GM12878 (cell line): ENCODE results near the gene DOK1. TPM values are rescaled to one million over a fixed set of nuclear protein-coding genes. Genes with fewer than 3 reads are reported as not detected.

ENCODE experiments used
- JUND ChIP-seq: IDR thresholded peaks from 2 replicates; pipeline ENCODE4 v1.6.1; 2012; ENCODE audit warnings: low read depth, mild to moderate bottlenecking, low read length, improper control_type of control experiment, moderate library complexity
- POLR2AphosphoS5 ChIP-seq: IDR thresholded peaks from 2 replicates; pipeline ENCODE4 v1.6.1; 2011; ENCODE audit warnings: mild to moderate bottlenecking, low read length, inconsistent platforms
- polyA plus RNA-seq, 11 experiments: library from polyadenylated mRNA; depleted of rRNA in 4 of 11; unstranded in 6 of 11; stranded (reverse) in 5 of 11; fragments of >200 nt; fragmentation: Nextera tagmentation in 4 of 11; fragmentation: Illumina TruSeq in 1 of 11; extraction: Ambion mirVana in 4 of 11; extraction: Trizol in 1 of 11; gene quantifications; 1 replicate in 1 of 11; 2 replicates in 10 of 11; pipeline versions ENCODE4 v1.2.1 to v1.2.3, GENCODE V29; 2011 to 2016; ENCODE audit warnings: inconsistent platforms in 2 of 11, missing spikeins in 2 of 11, low read depth in 1 of 11
- total RNA-seq, 4 experiments: library from RNA; depleted of rRNA in 3 of 4; stranded (reverse); fragments of >200 nt in 3 of 4; fragmentation: Illumina TruSeq in 1 of 4; extraction: Trizol in 1 of 4; gene quantifications; 2 replicates each; pipeline versions ENCODE4 v1.2.1 to v1.2.3, GENCODE V29; 2013 to 2021
- TF ChIP-seq, protein P1 (sequence below): fragments of 150-350 bp; IDR thresholded peaks from 2 replicates; pipeline ENCODE4 v1.6.1; 2016; ENCODE audit warnings: low read depth, low read length
- TF ChIP-seq, protein P2 (sequence below): fragments of 450-650 bp; conservative IDR thresholded peaks from 2 replicates; pipeline ENCODE4 v1.6.1; 2017; ENCODE audit warnings: mild to moderate bottlenecking, moderate library complexity
- TF ChIP-seq, protein P3 (sequence below), 3 experiments: IDR thresholded peaks in 2 of 3; conservative IDR thresholded peaks in 1 of 3; 2 replicates each; pipeline ENCODE4 v1.5.1; 2011; ENCODE audit warnings: low read depth in 3 of 3, low read length in 3 of 3, mild to moderate bottlenecking in 3 of 3, control low read depth in 2 of 3, moderate library complexity in 2 of 3, inconsistent platforms in 1 of 3, mixed read lengths in 1 of 3; ENCODE audit not compliant: control insufficient read depth in 2 of 3, insufficient read depth in 1 of 3; ENCODE audit errors: extremely low read depth in 1 of 3

Gene DOK1
- total and polyA plus RNA-seq, 10 of the 15 experiments (the other 5 are each of a cell fraction or from before 2014, with no cell fraction given), result 1.4 to 104 (median 59.7) TPM

DNA sequence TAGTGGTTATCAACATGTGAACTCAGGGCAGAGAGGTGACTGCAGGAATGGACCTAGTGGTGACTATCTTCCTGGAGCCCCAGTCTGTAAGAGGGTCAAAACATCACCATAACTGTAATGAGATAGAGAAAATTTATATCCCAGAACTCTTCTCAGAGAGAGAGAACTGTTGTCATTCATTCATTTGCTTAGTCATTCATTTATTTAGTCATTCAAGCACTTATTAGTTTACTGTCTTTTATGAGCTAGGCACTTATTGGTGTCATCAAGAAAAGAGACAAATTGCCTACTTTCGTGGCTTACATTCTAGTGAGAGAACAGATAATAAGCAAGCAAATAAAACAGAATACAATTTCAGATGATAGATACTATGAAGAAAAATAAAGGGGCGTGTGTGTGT, 34.1 kb downstream of the DOK1 start (continued):
- TF ChIP-seq, protein P1, sequence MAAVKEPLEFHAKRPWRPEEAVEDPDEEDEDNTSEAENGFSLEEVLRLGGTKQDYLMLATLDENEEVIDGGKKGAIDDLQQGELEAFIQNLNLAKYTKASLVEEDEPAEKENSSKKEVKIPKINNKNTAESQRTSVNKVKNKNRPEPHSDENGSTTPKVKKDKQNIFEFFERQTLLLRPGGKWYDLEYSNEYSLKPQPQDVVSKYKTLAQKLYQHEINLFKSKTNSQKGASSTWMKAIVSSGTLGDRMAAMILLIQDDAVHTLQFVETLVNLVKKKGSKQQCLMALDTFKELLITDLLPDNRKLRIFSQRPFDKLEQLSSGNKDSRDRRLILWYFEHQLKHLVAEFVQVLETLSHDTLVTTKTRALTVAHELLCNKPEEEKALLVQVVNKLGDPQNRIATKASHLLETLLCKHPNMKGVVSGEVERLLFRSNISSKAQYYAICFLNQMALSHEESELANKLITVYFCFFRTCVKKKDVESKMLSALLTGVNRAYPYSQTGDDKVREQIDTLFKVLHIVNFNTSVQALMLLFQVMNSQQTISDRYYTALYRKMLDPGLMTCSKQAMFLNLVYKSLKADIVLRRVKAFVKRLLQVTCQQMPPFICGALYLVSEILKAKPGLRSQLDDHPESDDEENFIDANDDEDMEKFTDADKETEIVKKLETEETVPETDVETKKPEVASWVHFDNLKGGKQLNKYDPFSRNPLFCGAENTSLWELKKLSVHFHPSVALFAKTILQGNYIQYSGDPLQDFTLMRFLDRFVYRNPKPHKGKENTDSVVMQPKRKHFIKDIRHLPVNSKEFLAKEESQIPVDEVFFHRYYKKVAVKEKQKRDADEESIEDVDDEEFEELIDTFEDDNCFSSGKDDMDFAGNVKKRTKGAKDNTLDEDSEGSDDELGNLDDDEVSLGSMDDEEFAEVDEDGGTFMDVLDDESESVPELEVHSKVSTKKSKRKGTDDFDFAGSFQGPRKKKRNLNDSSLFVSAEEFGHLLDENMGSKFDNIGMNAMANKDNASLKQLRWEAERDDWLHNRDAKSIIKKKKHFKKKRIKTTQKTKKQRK, result no peak
- TF ChIP-seq, protein P2, sequence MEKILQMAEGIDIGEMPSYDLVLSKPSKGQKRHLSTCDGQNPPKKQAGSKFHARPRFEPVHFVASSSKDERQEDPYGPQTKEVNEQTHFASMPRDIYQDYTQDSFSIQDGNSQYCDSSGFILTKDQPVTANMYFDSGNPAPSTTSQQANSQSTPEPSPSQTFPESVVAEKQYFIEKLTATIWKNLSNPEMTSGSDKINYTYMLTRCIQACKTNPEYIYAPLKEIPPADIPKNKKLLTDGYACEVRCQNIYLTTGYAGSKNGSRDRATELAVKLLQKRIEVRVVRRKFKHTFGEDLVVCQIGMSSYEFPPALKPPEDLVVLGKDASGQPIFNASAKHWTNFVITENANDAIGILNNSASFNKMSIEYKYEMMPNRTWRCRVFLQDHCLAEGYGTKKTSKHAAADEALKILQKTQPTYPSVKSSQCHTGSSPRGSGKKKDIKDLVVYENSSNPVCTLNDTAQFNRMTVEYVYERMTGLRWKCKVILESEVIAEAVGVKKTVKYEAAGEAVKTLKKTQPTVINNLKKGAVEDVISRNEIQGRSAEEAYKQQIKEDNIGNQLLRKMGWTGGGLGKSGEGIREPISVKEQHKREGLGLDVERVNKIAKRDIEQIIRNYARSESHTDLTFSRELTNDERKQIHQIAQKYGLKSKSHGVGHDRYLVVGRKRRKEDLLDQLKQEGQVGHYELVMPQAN, result no peak
- TF ChIP-seq JUND (no peak), POLR2AphosphoS5 (no peak)
- TF ChIP-seq, protein P3, sequence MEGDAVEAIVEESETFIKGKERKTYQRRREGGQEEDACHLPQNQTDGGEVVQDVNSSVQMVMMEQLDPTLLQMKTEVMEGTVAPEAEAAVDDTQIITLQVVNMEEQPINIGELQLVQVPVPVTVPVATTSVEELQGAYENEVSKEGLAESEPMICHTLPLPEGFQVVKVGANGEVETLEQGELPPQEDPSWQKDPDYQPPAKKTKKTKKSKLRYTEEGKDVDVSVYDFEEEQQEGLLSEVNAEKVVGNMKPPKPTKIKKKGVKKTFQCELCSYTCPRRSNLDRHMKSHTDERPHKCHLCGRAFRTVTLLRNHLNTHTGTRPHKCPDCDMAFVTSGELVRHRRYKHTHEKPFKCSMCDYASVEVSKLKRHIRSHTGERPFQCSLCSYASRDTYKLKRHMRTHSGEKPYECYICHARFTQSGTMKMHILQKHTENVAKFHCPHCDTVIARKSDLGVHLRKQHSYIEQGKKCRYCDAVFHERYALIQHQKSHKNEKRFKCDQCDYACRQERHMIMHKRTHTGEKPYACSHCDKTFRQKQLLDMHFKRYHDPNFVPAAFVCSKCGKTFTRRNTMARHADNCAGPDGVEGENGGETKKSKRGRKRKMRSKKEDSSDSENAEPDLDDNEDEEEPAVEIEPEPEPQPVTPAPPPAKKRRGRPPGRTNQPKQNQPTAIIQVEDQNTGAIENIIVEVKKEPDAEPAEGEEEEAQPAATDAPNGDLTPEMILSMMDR (IDR thresholded peaks at IDR 0.05 in 2 of 3, conservative IDR thresholded peaks at IDR 0.05 in 1 of 3; ENCODE audit: control insufficient read depth in 2 of 3, extremely low read depth in 1 of 3, insufficient read depth in 1 of 3, low read depth in 3 of 3, low read length in 3 of 3), result no peak
